IMR-90 (cell line): ENCODE data around the gene IPMK. TPM values are rescaled to one million over a fixed set of nuclear protein-coding genes. Genes with fewer than 3 reads are reported as not detected.

Source experiments
- ATAC-seq: fragments of 200-7000 bp; cut with Tn5 transposase; 2 replicates; pipeline ENCODE4 v1.9.1; 2020; ENCODE audit warnings: low read depth, mild to moderate bottlenecking, moderate library complexity
- BruUV-seq: library from RNA; stranded (reverse); fragments of 400-500 nt; replicated peaks from 2 replicates; lab custom pipeline; 2021; lab: Mats Ljungman, UMichigan
- CTCF ChIA-PET: fragments of 300-600 bp; formaldehyde crosslinking; extraction: SDS; loops from one replicate; lab custom pipeline; 2021; ENCODE audit warnings: antibody characterized with exemption; lab: Yijun Ruan, JAX
- POLR2A ChIA-PET: fragments of 300-600 bp; sonication (Branson Sonifier 250); formaldehyde crosslinking; loops from one replicate; lab custom pipeline; 2022; ENCODE audit warnings: antibody characterized with exemption; ENCODE audit not compliant: unreplicated experiment; lab: Charles Lee
- DNase-seq: peaks from one replicate; pipeline ENCODE4 v3.0.0; 2013
- H2AFZ ChIP-seq: replicated peaks from 2 replicates; pipeline ENCODE3; 2013; ENCODE audit warnings: low read length, mild to moderate bottlenecking; ENCODE audit not compliant: poor library complexity
- H2AK5ac ChIP-seq: 2 replicates; pipeline ENCODE4 v1.6.1; 2013; ENCODE audit warnings: low read depth, low read length, inconsistent platforms
- H2AK9ac ChIP-seq: replicated peaks from 2 replicates; pipeline ENCODE3; 2013; ENCODE audit warnings: mild to moderate bottlenecking, low read depth, low read length, moderate library complexity; ENCODE audit not compliant: poor library complexity
- H2BK120ac ChIP-seq: 2 replicates; pipeline ENCODE4 v1.6.1; 2013; ENCODE audit warnings: low read depth, low read length, inconsistent platforms
- H2BK15ac ChIP-seq: 3 replicates; pipeline ENCODE4 v1.6.1; 2013; ENCODE audit warnings: low read depth, low read length, inconsistent platforms
- H2BK20ac ChIP-seq: 2 replicates; pipeline ENCODE4 v1.6.1; 2013; ENCODE audit warnings: low read depth, mild to moderate bottlenecking, inconsistent platforms, low read length, moderate library complexity
- H2BK5ac ChIP-seq: 2 replicates; pipeline ENCODE4 v1.6.1; 2013; ENCODE audit warnings: mild to moderate bottlenecking, low read depth, low read length, inconsistent platforms; ENCODE audit not compliant: poor library complexity, severe bottlenecking
- H3K14ac ChIP-seq: replicated peaks from 2 replicates; pipeline ENCODE4 v1.6.1; 2013; ENCODE audit warnings: low read depth, low read length, inconsistent platforms
- H3K18ac ChIP-seq: 2 replicates; pipeline ENCODE4 v1.6.1; 2013; ENCODE audit warnings: low read depth, low read length, control low read depth
- H3K23ac ChIP-seq: 2 replicates; pipeline ENCODE4 v1.6.1; 2013; ENCODE audit warnings: low read depth, low read length, inconsistent platforms
- H3K27ac ChIP-seq: 2 replicates; pipeline ENCODE4 v1.5.1; 2013; ENCODE audit warnings: mild to moderate bottlenecking, control low read depth, low read length; ENCODE audit not compliant: insufficient read depth
- H3K27me3 ChIP-seq: 2 replicates; pipeline ENCODE4 v1.6.1; 2013; ENCODE audit warnings: low read length; ENCODE audit not compliant: control insufficient read depth, insufficient read depth
- H3K36me3 ChIP-seq: 2 replicates; pipeline ENCODE4 v1.6.1; 2013; ENCODE audit warnings: low read length, mixed read lengths; ENCODE audit not compliant: control insufficient read depth, insufficient read depth
- H3K4ac ChIP-seq: 2 replicates; pipeline ENCODE4 v1.6.1; 2013; ENCODE audit warnings: low read depth, low read length, inconsistent platforms
- H3K4me1 ChIP-seq: 2 replicates; pipeline ENCODE4 v1.6.1; 2013; ENCODE audit warnings: low read length, mixed read lengths; ENCODE audit not compliant: control insufficient read depth, insufficient read depth
- H3K4me2 ChIP-seq: 2 replicates; pipeline ENCODE4 v1.6.1; 2013; ENCODE audit warnings: low read depth, mild to moderate bottlenecking, control low read depth, low read length, moderate library complexity
- H3K4me3 ChIP-seq: 2 replicates; pipeline ENCODE4 v1.5.1; 2013; ENCODE audit warnings: low read depth, mild to moderate bottlenecking, control low read depth, low read length, moderate library complexity; ENCODE audit not compliant: insufficient read depth
- H3K56ac ChIP-seq: 2 replicates; pipeline ENCODE4 v1.6.1; 2013; ENCODE audit warnings: low read length, inconsistent platforms; ENCODE audit not compliant: insufficient read depth; ENCODE audit errors: extremely low read depth
- H3K79me1 ChIP-seq, 2 experiments: 2 replicates each; pipeline ENCODE4 v1.6.1; 2013; ENCODE audit warnings: low read length in 2 of 2, inconsistent platforms in 1 of 2, low read depth in 1 of 2
- H3K9ac ChIP-seq: 2 replicates; pipeline ENCODE4 v1.6.1; 2013; ENCODE audit warnings: low read depth, low read length, control low read depth
- H3K9me1 ChIP-seq: 2 replicates; pipeline ENCODE4 v1.6.1; 2013; ENCODE audit warnings: low read length, inconsistent platforms; ENCODE audit not compliant: insufficient read depth
- H3K9me3 ChIP-seq: 2 replicates; pipeline ENCODE4 v1.6.1; 2013; ENCODE audit warnings: low read length; ENCODE audit not compliant: control insufficient read depth, insufficient read depth
- H4K20me1 ChIP-seq: 2 replicates; pipeline ENCODE4 v1.6.1; 2013; ENCODE audit warnings: low read length, inconsistent platforms; ENCODE audit not compliant: insufficient read depth
- H4K5ac ChIP-seq: 2 replicates; pipeline ENCODE4 v1.6.1; 2013; ENCODE audit warnings: mild to moderate bottlenecking, low read depth, low read length, control low read depth
- H4K8ac ChIP-seq, 2 experiments: 2 replicates each; pipeline ENCODE4 v1.6.1; 2013; ENCODE audit warnings: low read depth in 2 of 2, low read length in 2 of 2, control low read depth in 1 of 2, inconsistent platforms in 1 of 2
- H4K91ac ChIP-seq: 2 replicates; pipeline ENCODE4 v1.6.1; 2013; ENCODE audit warnings: low read depth, low read length, inconsistent platforms; ENCODE audit not compliant: insufficient read depth
- BHLHE40 ChIP-seq: fragments of 150-350 bp; IDR thresholded peaks from 2 replicates; pipeline ENCODE4 v1.6.1; 2016; ENCODE audit warnings: mild to moderate bottlenecking, low read depth, low read length
- CTCF ChIP-seq: conservative IDR thresholded peaks from 2 replicates; pipeline ENCODE4 v1.5.1; 2012; ENCODE audit warnings: mild to moderate bottlenecking, low read depth, low read length, improper control_type of control experiment
- ELK1 ChIP-seq: fragments of 150-350 bp; IDR thresholded peaks from 2 replicates; pipeline ENCODE4 v1.6.1; 2016; ENCODE audit warnings: low read depth, mild to moderate bottlenecking, low read length, moderate library complexity, borderline replicate concordance
- FOS ChIP-seq: fragments of 150-350 bp; IDR thresholded peaks from 2 replicates; pipeline ENCODE4 v1.6.1; 2016; ENCODE audit warnings: low read depth, low read length
- MAZ ChIP-seq: IDR thresholded peaks from 2 replicates; pipeline ENCODE4 v1.6.1; 2012; ENCODE audit warnings: low read depth, mild to moderate bottlenecking, low read length, improper control_type of control experiment, moderate library complexity, borderline replicate concordance
- MXI1 ChIP-seq: IDR thresholded peaks from 2 replicates; pipeline ENCODE4 v1.6.1; 2012; ENCODE audit warnings: low read depth, mild to moderate bottlenecking, low read length, moderate library complexity, borderline replicate concordance
- NFE2L2 ChIP-seq: fragments of 150-350 bp; IDR thresholded peaks from 2 replicates; pipeline ENCODE4 v1.6.1; 2016; ENCODE audit warnings: low read depth, mild to moderate bottlenecking, low read length
- POLR2A ChIP-seq: IDR thresholded peaks from 2 replicates; pipeline ENCODE4 v1.6.1; 2012; ENCODE audit warnings: mild to moderate bottlenecking, low read depth, low read length
- RAD21 ChIP-seq: IDR thresholded peaks from 2 replicates; pipeline ENCODE4 v1.6.1; 2012; ENCODE audit warnings: low read length, improper control_type of control experiment
- RFX5 ChIP-seq: IDR thresholded peaks from 2 replicates; pipeline ENCODE4 v1.8.0; 2012; ENCODE audit warnings: low read depth, mild to moderate bottlenecking, low read length, moderate library complexity
- WGBS, 2 experiments: methylation state at CpG; one replicate each; pipeline versions ENCODE4 v1.1.5 to v1.1.7; 2013; ENCODE audit warnings: missing lambda C conversion rate in 2 of 2; ENCODE audit not compliant: insufficient read length in 1 of 2; ENCODE audit errors: extremely low coverage in 2 of 2; 5-methylcytosine and 5-hydroxymethylcytosine counted together
- dilution Hi-C: fragments of 300-500 bp; cut with HindIII; formaldehyde crosslinking; loops from one replicate; pipeline ENCODE4 v1.14.3; 2018; ENCODE audit warnings: low sequenced_read_pairs; ENCODE audit not compliant: unreplicated experiment
- in situ Hi-C: fragments of 300-500 bp; cut with MboI; formaldehyde crosslinking; loops from 3 replicates; pipeline ENCODE4 v1.14.3; 2019; ENCODE audit warnings: low sequenced_read_pairs, inconsistent platforms, mixed read lengths
- intact Hi-C: fragments of 100-400 bp; cut with micrococcal nuclease; formaldehyde crosslinking; loops from 2 replicates; pipeline ENCODE4 v1.10.0; 2022
- polyA plus RNA-seq, 3 experiments: library from polyadenylated mRNA; depleted of rRNA; stranded (reverse); fragments of >200 nt; gene quantifications; 2 replicates each; pipeline ENCODE4 v1.2.3, GENCODE V29; 2012; ENCODE audit warnings: low replicate concordance in 1 of 3
- total RNA-seq: library from RNA; depleted of rRNA; stranded (reverse); fragments of >200 nt; gene quantifications from 2 replicates; pipeline ENCODE4 v1.2.3, GENCODE V29; 2012

Gene IPMK
- total and polyA plus RNA-seq, 2 of the 4 experiments (the other 2 are of a cell fraction), result 0.89 to 2.0 TPM

DNA sequence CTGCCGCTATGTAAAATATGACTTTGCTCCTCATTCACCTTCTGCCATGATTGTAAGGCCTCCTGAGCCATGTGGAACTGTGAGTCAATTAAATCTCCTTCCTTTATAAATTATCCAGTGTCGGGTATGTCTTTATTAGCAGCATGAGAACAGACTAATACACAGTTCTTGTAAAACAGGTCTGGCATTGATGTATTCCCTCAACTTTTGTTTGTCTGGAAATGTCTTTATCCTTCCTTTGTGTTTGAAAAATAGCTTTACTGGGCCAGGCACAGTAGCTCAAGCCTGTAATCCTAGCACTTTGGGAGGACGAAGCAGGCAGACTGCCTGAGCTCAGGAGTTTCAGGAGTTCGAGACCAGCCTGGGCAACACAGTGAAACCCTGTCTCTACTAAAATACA, 14.5 kb downstream of the IPMK start:
- Histone ChIP-seq H3K9me1 (no peaks in the 10 kb centered on the region), H2BK20ac (no peak overlapping the region), H3K9me3 (no peaks in the 10 kb centered on the region), H3K14ac (no peak overlapping the region), H3K27ac (no peak overlapping the region), H2AK9ac (no peak overlapping the region), H2BK5ac (no peak overlapping the region), H4K20me1 (no peaks in the 10 kb centered on the region), H4K91ac (no peak overlapping the region), H3K4me3 (no peak overlapping the region), H3K27me3 (no peaks in the 10 kb centered on the region), H3K79me1 (peaks cover 8 to 19% of the 10 kb centered on the region in 2 experiments), H4K8ac (no peak overlapping the region), H4K5ac (no peak overlapping the region), H3K9ac (no peak overlapping the region), H3K4me1 (no peaks in the 10 kb centered on the region), H3K23ac (no peak overlapping the region), H2BK15ac (no peak overlapping the region), H2AK5ac (no peak overlapping the region), H3K4me2 (no peak overlapping the region), H3K56ac (no peak overlapping the region), H2AFZ (no peak overlapping the region), H2BK120ac (no peak overlapping the region), H3K18ac (no peak overlapping the region), H3K4ac (no peak overlapping the region), H3K36me3 (peaks cover 2% of the 10 kb centered on the region; the same call in 1 of the 2 replicates)
- no peak for TF ChIP-seq MAZ
- no peak for TF ChIP-seq RFX5
- no peak for TF ChIP-seq ELK1
- TF ChIP-seq CTCF, result no peak
- no peak for TF ChIP-seq RAD21
- TF ChIP-seq BHLHE40, result no peak
- no peak for TF ChIP-seq POLR2A
- no peak for TF ChIP-seq MXI1
- TF ChIP-seq FOS, result no peak
- no peak for TF ChIP-seq NFE2L2
- CTCF ChIA-PET, result interaction anchor here (0.6 kb wide), 2 partner anchors 8 to 12 kb away, joined by 3 to 4 read pairs; no protein-coding TSS in a partner anchor
- POLR2A ChIA-PET, result no interaction called here
- dilution Hi-C loops (no loop called here), in situ Hi-C loops (no loop called here), intact Hi-C loops (no loop called here)
- WGBS, 2 experiments, result no CpG with 5 or more reads among the region's 4 CpGs
- DNase-seq, result no peak
- no TSS peak for BruUV-seq
- no peak for ATAC-seq
